GM21723 (cell line): ENCODE measurements around the gene MACIR.

Source experiments
- ATAC-seq: cut with Tn5 transposase; IDR thresholded peaks from one replicate; pipeline ENCODE4 v1.9.1; 2021; ENCODE audit warnings: mild to moderate bottlenecking, moderate library complexity; ENCODE audit not compliant: unreplicated experiment

The MACIR gene

GRCh38 chr5:103289024-103289423 lies 30.5 kb downstream of the MACIR start:
- no peak for ATAC-seq

GRCh38 chr5:103290846-103291245 lies 32.3 kb downstream of the MACIR start:
- no peak for ATAC-seq

- ATAC-seq = no peak
Measured at GRCh38 chr5:103291606-103292005, 33.0 kb downstream of the MACIR start.

- no peak for ATAC-seq
Measured at GRCh38 chr5:103293099-103293498, 34.5 kb downstream of the MACIR start.

GRCh38 chr5:103293719-103294118 lies 35.2 kb downstream of the MACIR start:
- ATAC-seq = no peak

- ATAC-seq = no peak
Measured at GRCh38 chr5:103294906-103295305, 36.3 kb downstream of the MACIR start.

GRCh38 chr5:103295424-103295823 lies 36.9 kb downstream of the MACIR start:
- ATAC-seq = no peak

- ATAC-seq = no peak
Measured at GRCh38 chr5:103295871-103296270, 37.3 kb downstream of the MACIR start.

- ATAC-seq = no peak
Measured at GRCh38 chr5:103298117-103298516, 39.6 kb downstream of the MACIR start.

GRCh38 chr5:103298607-103299188 lies 40.1 kb downstream of the MACIR start:
- no peak for ATAC-seq

- ATAC-seq = no peak
Measured at GRCh38 chr5:103305809-103306208, 47.2 kb downstream of the MACIR start.

GRCh38 chr5:103307470-103307869 lies 48.9 kb downstream of the MACIR start:
- no peak for ATAC-seq

- ATAC-seq = no peak
Measured at GRCh38 chr5:103308774-103309173, 50.2 kb downstream of the MACIR start.

GRCh38 chr5:103313056-103313455 lies 54.5 kb downstream of the MACIR start:
- no peak for ATAC-seq

- no peak for ATAC-seq
Measured at GRCh38 chr5:103315455-103315854, 56.9 kb downstream of the MACIR start.

GRCh38 chr5:103327451-103327850 lies 68.9 kb downstream of the MACIR start:
- no peak for ATAC-seq

GRCh38 chr5:103327893-103328292 lies 69.3 kb downstream of the MACIR start:
- ATAC-seq = no peak
